ENCODE data around the gene RHOJ.

RHOJ gene

GRCh38 chr14:63223596-63223995, 19.4 kb downstream of the RHOJ start:
- H3K4me1 Mint-ChIP-seq = no peaks in the 10 kb centered on the region
- peaks cover 3% of the 10 kb centered on the region for H3K27me3 Mint-ChIP-seq
- H3K9me3 Mint-ChIP-seq = no peaks in the 10 kb centered on the region
- ATAC-seq = no peak
- DNase-seq = no peak
- H3K36me3 Mint-ChIP-seq (ENCODE audit: low read depth) = no peaks in the 10 kb centered on the region
- no peak overlapping the region for H3K27ac Mint-ChIP-seq
- no peak overlapping the region for H3K4me3 Mint-ChIP-seq

GRCh38 chr14:63224196-63224595, 20.0 kb downstream of the RHOJ start:
- DNase-seq (no peak), ATAC-seq (no peak)
- Mint-ChIP-seq H3K4me1 (no peaks in the 10 kb centered on the region), H3K27me3 (peaks cover 3% of the 10 kb centered on the region), H3K27ac (no peak overlapping the region), H3K9me3 (no peaks in the 10 kb centered on the region), H3K4me3 (no peak overlapping the region), H3K36me3 (ENCODE audit: low read depth) (no peaks in the 10 kb centered on the region)

DNA sequence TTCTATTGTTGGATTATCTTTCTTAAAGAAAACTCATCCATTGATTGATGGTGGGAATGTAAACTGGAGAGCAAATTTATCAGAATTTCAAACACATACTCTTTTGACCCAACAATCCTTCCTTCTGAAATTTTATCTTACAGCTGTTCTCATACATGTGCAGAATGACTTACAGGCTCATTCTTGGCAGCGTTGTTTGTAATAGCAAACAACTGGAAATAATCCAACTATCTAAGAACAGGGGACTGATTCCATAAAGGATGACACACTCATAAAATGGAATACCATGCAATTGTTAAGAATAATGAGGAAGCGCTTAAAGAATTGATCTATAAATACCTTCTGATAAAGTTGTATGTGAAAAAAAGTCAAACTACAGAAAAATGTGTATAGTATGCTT, 24.0 kb downstream of the RHOJ start:
- no peak for ATAC-seq
- Mint-ChIP-seq H3K4me1 (no peaks in the 10 kb centered on the region), H3K9me3 (no peaks in the 10 kb centered on the region), H3K4me3 (no peak overlapping the region), H3K27me3 (peaks cover 6% of the 10 kb centered on the region), H3K36me3 (ENCODE audit: low read depth) (no peaks in the 10 kb centered on the region), H3K27ac (no peak overlapping the region)
- DNase-seq = no peak

DNA sequence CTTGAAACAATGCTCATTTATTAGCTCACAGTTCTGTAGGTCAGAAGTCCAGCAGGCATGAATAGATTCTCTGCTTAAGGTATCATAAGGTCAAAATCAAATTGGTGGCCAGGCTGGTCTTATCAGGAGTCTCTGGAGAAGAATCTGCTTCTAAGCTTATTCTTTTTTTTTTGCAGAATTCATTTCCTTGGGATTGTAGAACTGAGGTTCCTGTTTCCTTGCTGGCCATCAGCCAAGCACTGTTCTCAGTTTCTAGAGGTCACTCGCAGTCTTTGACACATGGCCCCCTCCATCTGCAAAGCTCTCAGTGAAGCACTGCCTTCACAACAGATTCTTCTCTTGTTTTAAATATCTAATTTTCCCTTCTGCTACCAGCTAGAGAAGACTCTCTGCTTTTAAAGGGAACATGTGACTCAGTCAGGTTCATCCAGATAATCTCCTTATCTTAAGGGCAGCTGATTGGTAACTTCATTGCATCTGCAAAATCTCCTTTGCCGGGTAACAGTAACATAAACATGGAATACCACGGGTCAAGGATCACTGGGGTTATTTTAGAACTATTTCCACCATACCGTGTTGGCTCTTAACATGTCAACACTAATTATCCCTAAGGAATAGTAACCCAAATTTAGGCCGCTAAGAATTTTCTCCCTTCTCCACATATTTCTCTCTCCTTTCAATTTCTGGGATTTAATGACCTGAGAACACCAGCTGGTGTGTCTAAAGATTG, 25.3 kb downstream of the RHOJ start:
- peaks cover 6% of the 10 kb centered on the region for H3K27me3 Mint-ChIP-seq
- no peaks in the 10 kb centered on the region for H3K36me3 Mint-ChIP-seq (ENCODE audit: low read depth)
- no peak overlapping the region for H3K4me3 Mint-ChIP-seq
- H3K27ac Mint-ChIP-seq = no peak overlapping the region
- ATAC-seq = no peak
- no peaks in the 10 kb centered on the region for H3K9me3 Mint-ChIP-seq
- no peaks in the 10 kb centered on the region for H3K4me1 Mint-ChIP-seq
- DNase-seq = no peak

DNA sequence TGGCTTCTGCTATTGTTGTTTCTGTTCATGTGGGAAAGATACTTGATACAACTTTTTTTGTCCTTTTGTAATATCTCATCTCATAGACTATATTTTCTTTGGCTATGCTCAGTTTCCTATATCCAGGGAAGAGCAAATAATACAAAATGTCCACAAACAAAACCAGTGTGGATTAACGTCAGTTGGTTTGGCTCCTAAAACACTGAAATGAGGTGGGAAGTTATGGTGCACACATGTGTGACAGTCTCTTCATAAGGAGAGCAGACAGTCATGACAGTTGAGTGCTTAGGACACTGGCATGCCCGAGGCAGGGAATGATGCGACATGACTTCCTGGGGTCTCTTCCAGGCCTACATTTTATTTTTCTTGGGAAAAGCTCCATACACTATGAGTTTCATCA, 27.5 kb downstream of the RHOJ start:
- H3K27me3 Mint-ChIP-seq = peaks cover 8% of the 10 kb centered on the region
- H3K4me1 Mint-ChIP-seq = no peaks in the 10 kb centered on the region
- no peak overlapping the region for H3K27ac Mint-ChIP-seq
- H3K4me3 Mint-ChIP-seq = no peak overlapping the region
- no peak for DNase-seq
- no peak for ATAC-seq
- H3K9me3 Mint-ChIP-seq = no peaks in the 10 kb centered on the region
- no peaks in the 10 kb centered on the region for H3K36me3 Mint-ChIP-seq (ENCODE audit: low read depth)

GRCh38 chr14:63237791-63238190, 33.5 kb downstream of the RHOJ start:
- DNase-seq (no peak), ATAC-seq (no peak)
- Mint-ChIP-seq H3K27me3 (peaks cover 8% of the 10 kb centered on the region), H3K9me3 (no peaks in the 10 kb centered on the region), H3K4me1 (no peaks in the 10 kb centered on the region), H3K36me3 (ENCODE audit: low read depth) (no peaks in the 10 kb centered on the region), H3K27ac (no peak overlapping the region), H3K4me3 (no peak overlapping the region)

DNA sequence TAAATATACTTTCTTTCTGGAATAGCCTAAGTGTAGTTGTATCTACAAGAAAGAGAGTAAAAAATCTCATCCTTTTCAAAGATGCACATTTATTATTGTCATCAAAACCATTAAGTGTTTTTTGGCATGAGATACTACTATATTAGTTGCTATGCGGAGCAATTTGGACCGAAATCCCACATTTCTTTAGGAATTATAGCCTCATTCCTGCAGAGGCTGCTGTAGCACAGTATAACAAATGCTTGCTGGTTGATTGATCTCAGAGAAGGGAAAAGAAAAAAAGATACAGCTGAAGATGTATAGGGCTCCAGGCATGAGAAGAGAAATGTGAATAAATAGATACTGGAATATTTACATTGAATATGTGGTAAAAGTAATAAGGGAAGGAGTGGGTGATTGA, 36.0 kb downstream of the RHOJ start:
- H3K4me3 Mint-ChIP-seq = no peak overlapping the region
- no peaks in the 10 kb centered on the region for H3K9me3 Mint-ChIP-seq
- H3K27ac Mint-ChIP-seq = no peak overlapping the region
- DNase-seq = no peak
- no peaks in the 10 kb centered on the region for H3K36me3 Mint-ChIP-seq (ENCODE audit: low read depth)
- H3K4me1 Mint-ChIP-seq = no peaks in the 10 kb centered on the region
- peaks cover 14% of the 10 kb centered on the region for H3K27me3 Mint-ChIP-seq
- ATAC-seq = no peak

DNA sequence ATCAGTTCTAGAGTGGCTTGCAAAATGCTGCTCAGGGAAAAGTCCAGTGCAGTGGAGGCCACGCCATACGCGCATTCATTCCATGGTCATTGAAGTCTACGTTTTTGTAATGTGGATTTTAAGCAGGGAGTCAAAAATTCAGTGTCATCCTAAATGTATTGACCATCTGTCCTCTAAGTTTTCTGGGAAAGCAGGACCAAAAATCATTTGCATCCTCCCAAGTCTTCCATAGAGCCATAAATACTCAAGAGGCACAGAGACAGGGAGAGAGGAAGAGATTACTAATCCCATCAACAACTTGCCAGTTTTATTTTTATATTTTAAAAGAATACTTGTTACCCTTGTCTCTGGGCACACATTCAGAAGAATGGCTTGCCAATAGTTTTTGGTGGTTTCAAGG, 36.9 kb downstream of the RHOJ start:
- H3K36me3 Mint-ChIP-seq (ENCODE audit: low read depth) = no peaks in the 10 kb centered on the region
- H3K4me3 Mint-ChIP-seq = no peak overlapping the region
- no peak for DNase-seq
- no peak overlapping the region for H3K27ac Mint-ChIP-seq
- H3K4me1 Mint-ChIP-seq = no peaks in the 10 kb centered on the region
- ATAC-seq = no peak
- no peaks in the 10 kb centered on the region for H3K9me3 Mint-ChIP-seq
- H3K27me3 Mint-ChIP-seq = peaks cover 15% of the 10 kb centered on the region

DNA sequence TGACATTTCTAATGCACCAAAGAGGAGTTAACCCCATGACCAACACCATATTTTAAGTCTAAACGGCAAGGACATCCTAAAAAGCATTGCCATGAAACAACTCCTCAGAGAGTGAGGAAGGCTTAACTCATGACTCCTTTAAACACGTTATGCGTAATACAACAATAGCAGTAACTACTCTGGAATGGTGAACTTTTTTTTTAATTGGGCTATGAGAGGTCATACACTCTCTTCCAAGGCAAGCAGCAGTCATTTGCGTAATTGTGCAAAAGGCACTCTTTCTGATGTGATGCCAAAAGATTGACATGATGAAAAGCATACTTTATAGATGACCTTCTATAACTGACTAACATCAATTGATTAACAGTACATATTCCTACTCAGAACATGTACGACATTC, 39.4 kb downstream of the RHOJ start:
- no peaks in the 10 kb centered on the region for H3K4me1 Mint-ChIP-seq
- no peaks in the 10 kb centered on the region for H3K9me3 Mint-ChIP-seq
- no peak overlapping the region for H3K4me3 Mint-ChIP-seq
- H3K27me3 Mint-ChIP-seq = peaks cover 16% of the 10 kb centered on the region
- no peaks in the 10 kb centered on the region for H3K36me3 Mint-ChIP-seq (ENCODE audit: low read depth)
- H3K27ac Mint-ChIP-seq = no peak overlapping the region
- ATAC-seq (no peak), DNase-seq (no peak)

DNA sequence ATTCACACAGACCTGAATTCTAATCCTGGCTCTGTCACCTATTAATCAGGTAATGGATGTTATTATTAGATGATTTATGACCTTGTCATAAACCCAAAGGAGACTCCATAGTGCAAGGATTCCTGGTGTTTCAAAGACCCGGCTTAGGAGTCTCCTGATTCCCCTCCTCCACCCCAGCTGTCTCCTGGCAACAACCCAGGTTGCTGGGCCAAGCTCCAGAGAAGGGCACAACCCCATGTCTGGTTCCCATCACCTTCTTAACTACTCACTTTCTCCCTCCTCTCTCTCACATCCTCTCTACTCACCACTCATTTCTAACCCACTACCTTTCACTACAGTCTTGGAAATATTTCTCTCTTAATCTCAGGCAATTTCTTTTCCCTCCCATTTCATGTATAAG, 41.6 kb downstream of the RHOJ start:
- DNase-seq (no peak), ATAC-seq (no peak)
- Mint-ChIP-seq H3K4me1 (no peaks in the 10 kb centered on the region), H3K27me3 (peaks cover 16% of the 10 kb centered on the region), H3K36me3 (ENCODE audit: low read depth) (no peaks in the 10 kb centered on the region), H3K27ac (no peak overlapping the region), H3K4me3 (no peak overlapping the region), H3K9me3 (no peaks in the 10 kb centered on the region)

GRCh38 chr14:63248211-63248610, 44.0 kb downstream of the RHOJ start:
- peaks cover 18% of the 10 kb centered on the region for H3K27me3 Mint-ChIP-seq
- H3K9me3 Mint-ChIP-seq = no peaks in the 10 kb centered on the region
- H3K4me3 Mint-ChIP-seq = no peak overlapping the region
- no peak overlapping the region for H3K27ac Mint-ChIP-seq
- H3K36me3 Mint-ChIP-seq (ENCODE audit: low read depth) = no peaks in the 10 kb centered on the region
- no peaks in the 10 kb centered on the region for H3K4me1 Mint-ChIP-seq
- ATAC-seq (no peak), DNase-seq (no peak)

DNA sequence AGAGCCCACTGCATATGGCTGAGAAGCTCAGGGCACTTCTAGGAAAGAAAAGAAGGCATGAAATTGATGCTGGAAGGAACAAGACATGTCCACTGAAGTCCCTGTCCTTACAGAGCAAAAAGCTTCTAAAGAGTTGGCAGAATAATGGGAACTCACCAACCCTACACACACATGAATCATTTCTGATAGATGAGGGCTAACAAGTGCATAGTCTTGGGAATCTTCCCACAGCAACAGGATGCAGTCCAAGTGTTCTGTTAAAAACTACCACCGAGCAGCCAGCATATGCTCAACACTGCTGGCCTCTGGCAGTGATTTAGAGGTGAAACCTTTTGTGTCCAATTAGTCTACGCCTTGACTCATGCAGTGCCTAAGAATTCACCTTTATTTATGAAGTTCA, 44.8 kb downstream of the RHOJ start:
- DNase-seq (no peak), ATAC-seq (no peak)
- Mint-ChIP-seq H3K27me3 (peaks cover 12% of the 10 kb centered on the region), H3K9me3 (no peaks in the 10 kb centered on the region), H3K4me1 (no peaks in the 10 kb centered on the region), H3K27ac (no peak overlapping the region), H3K4me3 (no peak overlapping the region), H3K36me3 (ENCODE audit: low read depth) (no peaks in the 10 kb centered on the region)

DNA sequence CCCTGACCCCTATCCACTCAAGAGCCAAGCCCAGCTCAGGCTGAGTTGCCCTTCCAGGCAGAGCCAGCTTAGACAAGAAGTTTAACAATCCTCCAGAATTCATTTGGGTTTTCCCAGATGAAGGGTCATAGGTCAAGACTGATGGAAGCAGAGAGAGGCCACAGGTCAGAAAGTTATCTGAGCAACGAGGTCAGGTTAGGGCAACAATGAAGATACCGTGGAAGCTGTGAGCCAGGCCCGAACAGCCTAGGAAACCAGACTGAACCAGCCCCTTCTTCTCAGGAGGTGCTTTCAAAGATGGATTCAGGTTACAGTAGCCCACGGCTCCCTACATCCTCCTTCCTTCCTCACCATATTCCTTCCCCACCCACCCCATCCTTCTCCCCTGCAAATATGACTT, 53.1 kb downstream of the RHOJ start:
- no peaks in the 10 kb centered on the region for H3K4me1 Mint-ChIP-seq
- no peak overlapping the region for H3K4me3 Mint-ChIP-seq
- H3K9me3 Mint-ChIP-seq = no peaks in the 10 kb centered on the region
- no peak overlapping the region for H3K27ac Mint-ChIP-seq
- ATAC-seq = no peak
- peaks cover 4% of the 10 kb centered on the region for H3K27me3 Mint-ChIP-seq
- no peak for DNase-seq
- H3K36me3 Mint-ChIP-seq (ENCODE audit: low read depth) = no peaks in the 10 kb centered on the region

- H3K4me3 Mint-ChIP-seq = no peak overlapping the region
- H3K27ac Mint-ChIP-seq = no peak overlapping the region
- no peak for DNase-seq
Observed at GRCh38 chr14:63262446-63262845, 58.2 kb downstream of the RHOJ start.

DNA sequence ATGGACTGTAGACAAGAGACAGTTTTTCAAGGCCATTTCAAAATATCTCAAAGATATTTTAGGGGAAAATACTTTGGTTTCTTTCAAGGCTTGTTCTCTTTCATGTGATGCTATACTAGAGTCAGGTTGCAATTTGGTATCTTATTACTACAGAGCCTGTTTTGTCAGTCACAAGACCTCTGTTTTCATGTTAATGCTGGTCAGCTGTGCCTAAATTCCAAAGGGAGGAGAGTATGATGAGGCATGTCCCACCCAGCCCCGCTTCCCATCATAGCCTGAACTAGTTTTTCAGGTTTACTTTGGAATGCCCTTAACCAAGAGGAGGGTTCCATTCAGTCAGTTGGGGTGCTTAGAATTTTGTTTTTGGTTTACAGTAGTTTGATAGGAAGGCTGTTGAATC, 61.9 kb downstream of the RHOJ start:
- DNase-seq = no peak
- H3K27me3 Mint-ChIP-seq = peaks cover 9% of the 10 kb centered on the region
- no peak overlapping the region for H3K27ac Mint-ChIP-seq
- no peaks in the 10 kb centered on the region for H3K9me3 Mint-ChIP-seq
- no peak for ATAC-seq
- no peaks in the 10 kb centered on the region for H3K36me3 Mint-ChIP-seq (ENCODE audit: low read depth)
- H3K4me1 Mint-ChIP-seq = no peaks in the 10 kb centered on the region
- H3K4me3 Mint-ChIP-seq = no peak overlapping the region

More at GRCh38 chr14:63262446-63262845, 58.2 kb downstream of the RHOJ start:
- Mint-ChIP-seq H3K27me3 (peaks cover 9% of the 10 kb centered on the region), H3K36me3 (ENCODE audit: low read depth) (no peaks in the 10 kb centered on the region), H3K9me3 (no peaks in the 10 kb centered on the region), H3K4me1 (no peaks in the 10 kb centered on the region)
- no peak for ATAC-seq

- Mint-ChIP-seq H3K36me3 (ENCODE audit: low read depth) (no peaks in the 10 kb centered on the region), H3K9me3 (no peaks in the 10 kb centered on the region), H3K4me3 (no peak overlapping the region), H3K27me3 (peaks cover 7% of the 10 kb centered on the region), H3K4me1 (no peaks in the 10 kb centered on the region), H3K27ac (no peak overlapping the region)
- DNase-seq = no peak
- ATAC-seq = no peak
Observed at GRCh38 chr14:63267171-63267570, 62.9 kb downstream of the RHOJ start.
